Measurements from ENCODE around the gene SLC30A4.

The SLC30A4 gene

DNA sequence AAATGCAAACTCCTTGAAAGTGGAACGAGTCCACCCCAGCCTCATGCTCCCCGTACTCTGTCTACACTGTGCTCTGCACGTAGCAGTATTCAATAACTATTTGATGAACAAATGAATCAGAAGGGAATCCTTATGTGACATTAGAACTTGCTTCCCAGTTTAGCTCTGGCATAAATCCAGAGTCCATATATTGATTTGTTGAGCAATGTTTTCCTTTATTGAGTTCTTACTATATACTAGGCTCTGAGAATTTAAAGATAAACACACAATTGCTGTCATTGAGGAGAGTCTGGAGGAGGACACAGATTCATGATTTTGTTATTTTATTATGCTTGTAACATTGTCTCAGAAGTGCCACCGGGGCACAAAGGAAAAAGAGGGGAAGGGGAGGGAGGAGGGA, 73.2 kb downstream of the SLC30A4 start:
- no peak for DNase-seq

DNA sequence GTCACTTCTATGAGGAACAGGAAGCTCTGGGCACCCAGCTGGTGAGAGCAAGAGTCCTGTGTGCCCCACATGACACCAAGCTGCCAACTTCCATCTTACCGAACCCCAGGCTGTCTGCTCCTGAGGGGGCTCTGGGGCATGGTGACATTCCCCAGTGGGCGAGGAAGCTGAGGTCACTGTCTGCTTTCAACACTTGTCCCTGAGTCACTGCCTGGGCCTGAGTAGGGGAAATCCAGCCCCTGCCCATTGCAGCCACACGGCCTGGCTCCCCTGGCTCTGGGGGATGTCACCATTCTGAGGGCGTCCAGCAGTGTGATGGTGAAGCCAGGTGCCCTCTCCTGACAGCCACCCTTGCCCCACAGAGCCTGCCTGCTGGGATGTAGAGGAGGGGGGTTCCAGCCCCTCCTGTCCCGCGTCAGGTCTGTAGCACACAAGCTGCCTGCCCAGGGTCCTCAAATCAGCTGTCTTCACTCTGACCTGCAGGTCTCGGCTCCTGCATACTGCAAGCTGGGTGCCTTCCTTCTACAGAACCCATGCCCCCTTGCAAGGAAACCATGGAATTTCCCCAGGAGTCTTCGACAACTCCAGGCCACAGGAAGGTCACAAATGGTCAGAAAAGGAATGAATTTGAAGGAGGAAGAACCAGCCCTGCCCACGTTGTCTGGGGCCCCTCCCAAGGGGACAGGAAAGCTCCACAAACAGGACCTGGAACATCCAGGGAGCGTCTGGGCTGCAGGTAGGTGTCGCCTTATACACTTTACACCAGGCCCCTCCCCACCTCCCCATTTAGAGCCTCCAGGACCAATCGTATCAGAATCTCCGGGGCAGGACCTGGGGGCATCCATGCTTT, 74.3 kb downstream of the SLC30A4 start:
- DNase-seq, result no peak

- DNase-seq, result no peak
Observed at GRCh38 chr15:45443645-45444044, 78.9 kb downstream of the SLC30A4 start.

GRCh38 chr15:45442507-45443135, 79.9 kb downstream of the SLC30A4 start:
- DNase-seq, result no peak

GRCh38 chr15:45441686-45442085, 80.9 kb downstream of the SLC30A4 start:
- DNase-seq, result no peak

- no peak for DNase-seq
Observed at GRCh38 chr15:45441036-45441435, 81.5 kb downstream of the SLC30A4 start.

DNA sequence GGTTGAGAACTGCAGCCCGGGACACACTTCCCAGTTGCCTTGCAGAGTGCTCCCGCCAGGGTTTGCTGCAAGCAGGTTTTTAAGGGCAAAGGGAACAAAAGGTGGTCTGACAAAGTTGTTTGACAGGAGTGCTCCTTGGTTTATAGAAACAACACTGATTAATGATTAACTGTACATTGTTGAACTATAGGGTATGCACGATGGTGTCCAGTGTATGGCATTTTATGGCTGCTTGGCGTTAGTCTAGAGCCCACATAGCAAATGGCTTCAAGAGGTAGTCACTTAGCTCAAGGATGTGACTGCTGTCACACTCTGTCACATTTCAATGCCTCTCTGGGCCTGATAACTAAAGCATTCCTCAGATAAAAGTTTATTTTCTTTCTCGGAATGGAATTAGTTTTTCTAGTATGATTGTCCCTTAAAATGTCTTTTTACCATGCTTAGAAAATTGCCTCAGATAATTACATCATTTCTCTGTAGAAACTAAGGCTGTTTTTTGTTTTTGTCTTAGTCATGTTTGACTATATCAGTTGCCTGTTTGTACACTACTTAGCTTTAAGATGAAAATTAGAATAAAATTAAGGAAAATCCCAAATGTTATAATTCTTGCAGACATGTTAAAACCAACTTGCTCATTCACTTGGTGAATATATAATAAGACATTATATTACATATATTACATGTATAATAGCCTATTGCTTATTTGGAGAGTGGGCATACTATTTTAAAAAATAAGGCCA, 82.9 kb downstream of the SLC30A4 start:
- no peak for DNase-seq

DNA sequence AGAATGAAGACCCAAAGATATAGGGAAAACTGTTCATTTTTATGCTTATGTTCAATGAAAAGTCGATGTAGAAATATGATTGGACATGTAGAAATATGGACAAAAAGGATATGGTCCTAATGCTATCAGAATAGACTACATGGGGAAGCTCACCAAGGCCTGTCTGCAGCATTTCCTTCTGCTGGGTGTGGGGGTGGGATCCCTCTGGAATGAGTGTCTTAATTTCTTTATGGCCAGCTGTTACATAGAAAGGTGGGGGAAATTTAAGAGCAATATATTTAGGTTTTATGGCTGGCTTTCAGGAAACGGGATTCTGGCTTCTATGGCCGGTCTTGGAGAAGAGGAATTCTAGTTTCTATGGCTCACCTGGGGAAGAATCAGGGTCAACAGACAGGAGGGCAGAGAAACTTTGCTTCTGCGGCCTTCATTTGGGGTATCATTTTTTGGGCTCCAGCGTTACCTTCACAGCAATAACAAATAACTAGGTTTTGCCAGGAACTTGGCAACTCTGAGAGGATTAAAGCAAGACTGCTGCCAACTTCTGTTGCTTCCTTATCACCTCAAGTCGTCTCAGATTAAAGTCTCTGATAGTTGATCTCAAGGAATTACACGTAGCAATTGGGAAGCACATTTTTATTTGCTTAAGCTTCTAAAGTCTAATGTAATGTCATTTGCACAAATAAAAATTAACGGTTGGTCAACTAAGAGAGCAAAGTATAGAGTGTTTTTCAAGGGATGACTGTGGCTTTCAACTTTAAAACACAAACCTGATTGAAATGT, 87.2 kb downstream of the SLC30A4 start:
- no peak for DNase-seq

DNA sequence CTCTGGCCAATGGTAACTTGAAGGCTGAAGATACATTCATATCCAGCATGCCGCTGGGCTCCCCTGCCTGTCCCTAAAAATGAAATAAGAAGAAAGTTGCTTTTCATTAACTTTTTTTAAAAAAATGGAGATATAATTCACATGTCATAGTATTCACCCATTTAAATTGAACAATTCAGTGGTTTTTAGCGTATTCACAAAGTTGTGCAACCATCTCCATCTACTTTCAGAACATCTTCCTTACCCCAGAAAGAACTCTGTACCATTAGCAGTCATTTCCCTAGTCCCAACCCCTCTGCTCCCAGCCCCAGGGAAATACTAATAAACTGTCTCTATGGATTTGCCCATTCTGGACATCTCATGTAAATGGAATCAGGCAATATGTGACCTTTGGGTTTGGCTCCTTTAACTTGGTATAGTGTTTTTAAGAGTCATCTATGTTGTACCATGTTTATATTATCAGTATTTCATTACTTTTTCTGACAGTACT, 88.4 kb downstream of the SLC30A4 start:
- DNase-seq, result no peak

DNA sequence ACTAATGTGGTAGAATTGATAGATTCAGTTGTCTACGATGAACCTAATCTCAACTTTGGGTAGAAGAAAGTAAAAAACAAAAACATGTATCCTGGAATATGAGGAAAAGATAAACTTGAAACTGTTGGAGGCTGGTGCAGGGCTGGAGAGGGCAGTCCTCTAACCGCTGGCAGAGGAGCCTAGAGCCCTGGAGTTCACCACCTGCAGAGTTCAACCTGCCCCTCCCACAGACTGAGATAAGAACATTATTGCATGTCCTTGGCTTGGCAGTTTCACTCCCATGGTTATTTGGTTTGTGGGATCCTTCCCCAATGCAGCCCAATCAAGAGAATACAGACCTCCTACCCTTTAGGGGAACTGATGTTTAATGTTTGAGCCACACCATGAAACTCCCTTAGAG, 91.0 kb downstream of the SLC30A4 start:
- no peak for DNase-seq

- DNase-seq, result peak; percentile 86
Observed at GRCh38 chr15:45429941-45430792, 92.4 kb downstream of the SLC30A4 start.
